ENCODE measurements around the gene ABCC1.

ABCC1 gene

GRCh38 chr16:16166949-16167348 is 217.5 kb downstream of the ABCC1 start:
- DNase-seq (ENCODE audit: extremely low read depth, low read depth), result no peak
- no peak overlapping the region for H3K4me3 ChIP-seq (replicated peaks; ENCODE audit: low read depth, low read length)
- no peak for TF ChIP-seq CTCF (IDR thresholded peaks at IDR 0.05; ENCODE audit: low read depth, low read length, missing control alignments)

DNA sequence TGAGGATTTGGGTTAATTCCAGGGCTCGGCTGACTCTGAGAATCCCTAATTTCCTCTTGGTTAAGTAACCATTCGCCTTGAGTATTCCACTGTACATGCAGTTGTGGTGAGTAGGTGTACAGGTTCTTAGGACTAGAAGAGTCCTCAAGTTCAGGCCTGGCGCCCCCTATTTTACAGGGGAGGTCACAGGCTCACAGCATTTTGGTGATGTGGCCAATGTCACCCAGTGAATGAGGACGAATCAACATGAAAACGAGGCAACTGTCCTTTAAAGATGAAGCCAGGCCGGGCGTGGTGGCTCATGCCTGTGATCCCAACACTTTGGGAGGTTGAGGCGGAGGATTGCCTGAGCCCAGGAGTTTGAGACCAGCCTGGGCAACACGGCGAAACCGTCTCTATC is 218.5 kb downstream of the ABCC1 start:
- TF ChIP-seq CTCF (IDR thresholded peaks at IDR 0.05; ENCODE audit: low read depth, low read length, missing control alignments), result no peak
- DNase-seq (ENCODE audit: extremely low read depth, low read depth), result no peak
- no peak overlapping the region for H3K4me3 ChIP-seq (replicated peaks; ENCODE audit: low read depth, low read length)

DNA sequence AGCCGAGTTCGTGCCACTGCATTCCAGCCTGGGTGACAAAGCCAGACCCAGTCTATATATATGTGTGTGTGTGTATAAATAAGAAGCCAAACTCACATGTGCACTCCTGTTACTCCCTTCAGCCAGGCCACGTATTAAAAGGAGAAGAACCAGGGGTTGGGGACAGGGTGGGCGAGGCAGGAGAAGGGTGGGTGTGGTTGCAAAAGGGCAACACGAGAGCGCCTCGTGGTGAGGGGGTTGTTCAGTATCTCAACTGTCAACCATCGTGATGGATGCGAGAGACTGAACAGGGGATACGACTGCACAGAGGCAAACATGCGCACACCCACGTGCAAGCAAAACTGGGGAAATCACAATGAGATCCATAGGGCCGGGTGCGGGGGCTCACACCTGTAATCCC is 219.0 kb downstream of the ABCC1 start:
- H3K4me3 ChIP-seq (replicated peaks; ENCODE audit: low read depth, low read length), result no peak overlapping the region
- TF ChIP-seq CTCF (IDR thresholded peaks at IDR 0.05; ENCODE audit: low read depth, low read length, missing control alignments), result no peak
- no peak for DNase-seq (ENCODE audit: extremely low read depth, low read depth)

DNA sequence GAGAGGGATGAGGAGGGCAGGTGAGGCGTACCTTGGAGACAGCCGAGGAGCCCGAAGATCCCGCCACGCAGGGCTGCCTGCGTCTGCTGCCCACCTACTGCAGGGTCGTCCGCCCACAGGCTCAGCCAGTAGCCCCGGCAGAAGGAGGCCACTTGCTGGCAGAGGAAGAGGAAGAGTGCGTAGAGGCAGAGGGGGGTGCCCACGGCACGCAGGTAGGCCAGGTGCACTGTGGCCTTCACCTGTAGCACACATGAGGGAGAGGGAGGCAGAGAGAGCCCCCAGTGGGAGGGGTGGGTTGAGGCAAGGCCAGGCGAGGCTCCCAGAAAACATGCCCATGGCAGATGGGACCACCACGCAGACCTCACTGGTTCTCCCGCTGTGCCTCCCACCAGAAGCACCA is 220.2 kb downstream of the ABCC1 start:
- H3K4me3 ChIP-seq (replicated peaks; ENCODE audit: low read depth, low read length), result no peak overlapping the region
- DNase-seq (ENCODE audit: extremely low read depth, low read depth), result no peak
- no peak for TF ChIP-seq CTCF (IDR thresholded peaks at IDR 0.05; ENCODE audit: low read depth, low read length, missing control alignments)

DNA sequence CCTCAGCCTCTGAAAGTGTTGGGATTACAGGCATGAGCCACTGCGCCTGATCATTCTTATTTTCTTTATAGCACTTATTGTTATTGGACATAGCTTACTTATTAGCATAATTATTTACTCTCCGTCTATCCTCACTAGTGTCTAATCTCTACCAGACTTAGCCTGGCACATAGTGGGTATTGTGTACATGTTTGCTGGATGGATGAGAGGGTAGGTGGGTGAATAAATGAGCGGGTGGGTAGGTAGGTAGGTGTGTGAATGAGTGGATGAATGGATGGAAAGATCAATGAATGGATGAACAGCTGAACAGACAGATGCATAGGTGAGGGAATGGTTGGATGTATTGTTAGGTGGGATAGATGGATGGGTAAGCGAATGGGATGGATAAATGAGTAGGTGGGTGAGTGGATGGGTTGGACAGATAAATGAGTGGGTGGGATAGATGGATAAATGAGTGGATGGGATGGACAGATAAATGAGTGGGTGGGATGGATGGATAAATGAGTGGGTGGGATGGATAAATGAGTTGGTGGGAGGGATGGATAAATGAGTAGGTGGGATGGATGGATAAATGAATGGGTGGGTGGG is 222.0 kb downstream of the ABCC1 start:
- no peak for TF ChIP-seq CTCF (IDR thresholded peaks at IDR 0.05; ENCODE audit: low read depth, low read length, missing control alignments)
- DNase-seq (ENCODE audit: extremely low read depth, low read depth), result no peak

GRCh38 chr16:16172991-16173390 is 223.6 kb downstream of the ABCC1 start:
- no peak overlapping the region for H3K4me3 ChIP-seq (replicated peaks; ENCODE audit: low read depth, low read length)
- no peak for DNase-seq (ENCODE audit: extremely low read depth, low read depth)
- no peak for TF ChIP-seq CTCF (IDR thresholded peaks at IDR 0.05; ENCODE audit: low read depth, low read length, missing control alignments)

More for the DNA sequence above, 222.0 kb downstream of the ABCC1 start:
- no peak overlapping the region for H3K4me3 ChIP-seq (replicated peaks; ENCODE audit: low read depth, low read length)

DNA sequence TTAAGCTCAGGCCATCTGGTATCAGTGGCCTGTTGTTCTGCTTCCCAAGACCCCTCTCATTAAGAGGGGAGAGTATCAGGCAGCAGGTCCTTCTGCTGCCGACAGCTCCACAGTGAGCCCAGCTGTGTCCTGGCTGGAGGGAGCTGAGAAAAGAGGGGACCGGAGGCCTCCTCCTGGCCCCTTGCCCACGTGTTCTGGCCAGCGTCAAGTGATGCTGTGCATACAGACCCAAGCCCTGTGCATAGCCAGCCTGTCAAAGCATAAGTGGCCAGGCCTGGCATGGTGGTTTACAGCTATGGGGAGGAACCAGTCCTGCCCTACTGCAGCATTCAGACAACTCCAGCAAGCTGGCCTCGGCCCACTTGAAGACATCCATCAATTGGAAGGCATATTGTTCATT is 225.9 kb downstream of the ABCC1 start:
- DNase-seq (ENCODE audit: extremely low read depth, low read depth), result no peak
- no peak for TF ChIP-seq CTCF (IDR thresholded peaks at IDR 0.05; ENCODE audit: low read depth, low read length, missing control alignments)
- H3K4me3 ChIP-seq (replicated peaks; ENCODE audit: low read depth, low read length), result no peak overlapping the region
